EH (cell line): ENCODE measurements around the gene DOK5.
"Not testable (repeated sequence)": the region's sequence is repeated elsewhere in the genome, so short reads cannot be mapped to it uniquely, and the experiment has no call there.

Experiments used
- DNase-seq: peaks from one replicate; pipeline ENCODE4 v3.0.0-alpha.2; 2015; ENCODE audit warnings: low read depth

The DOK5 gene

DNA sequence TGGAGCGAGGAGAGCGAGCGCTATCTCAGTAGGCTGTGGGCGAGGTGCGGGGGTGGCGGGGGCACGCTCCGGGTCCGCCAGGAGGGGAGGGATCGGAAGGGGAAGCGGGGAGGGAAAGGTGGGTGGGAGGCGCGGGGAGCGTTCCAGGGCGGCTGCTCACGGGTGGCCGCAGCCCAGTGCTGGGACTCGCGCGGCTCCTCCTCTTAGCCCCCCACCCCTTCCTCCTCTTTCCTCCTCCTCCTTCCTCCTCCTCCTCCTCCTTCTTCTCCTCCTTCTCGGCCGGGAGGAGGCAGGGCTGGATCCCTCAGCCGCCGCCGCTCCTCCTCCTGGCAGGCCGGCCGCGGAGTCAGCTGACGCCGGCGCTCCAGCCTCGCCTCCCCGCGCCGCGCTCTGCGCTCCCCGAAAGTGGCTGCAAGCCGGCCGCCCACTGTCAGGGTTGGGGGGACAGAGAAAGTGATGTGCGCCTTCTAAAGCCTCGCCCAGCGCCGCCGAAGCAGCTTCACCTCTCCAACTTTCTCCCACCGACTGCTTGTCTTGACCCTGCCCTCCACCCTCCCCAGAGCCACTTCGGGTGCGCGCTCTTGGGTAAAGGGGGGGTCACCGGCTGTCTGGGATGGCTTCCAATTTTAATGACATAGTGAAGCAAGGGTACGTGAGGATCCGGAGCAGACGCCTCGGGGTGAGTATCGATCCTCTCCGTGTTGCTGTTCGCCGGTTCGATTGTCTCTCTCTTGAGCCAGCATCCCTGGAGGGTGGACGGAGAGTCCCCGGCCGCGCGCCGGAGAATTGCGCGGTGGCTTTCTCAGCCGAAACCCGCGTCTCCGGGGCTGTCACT, at the start of gene DOK5:
TSS of gene DOK5 (plus strand) at position 260 of the 835 bp plus-strand sequence. CDS start at position 614, 354 bp downstream.
- no peak for DNase-seq

DNA sequence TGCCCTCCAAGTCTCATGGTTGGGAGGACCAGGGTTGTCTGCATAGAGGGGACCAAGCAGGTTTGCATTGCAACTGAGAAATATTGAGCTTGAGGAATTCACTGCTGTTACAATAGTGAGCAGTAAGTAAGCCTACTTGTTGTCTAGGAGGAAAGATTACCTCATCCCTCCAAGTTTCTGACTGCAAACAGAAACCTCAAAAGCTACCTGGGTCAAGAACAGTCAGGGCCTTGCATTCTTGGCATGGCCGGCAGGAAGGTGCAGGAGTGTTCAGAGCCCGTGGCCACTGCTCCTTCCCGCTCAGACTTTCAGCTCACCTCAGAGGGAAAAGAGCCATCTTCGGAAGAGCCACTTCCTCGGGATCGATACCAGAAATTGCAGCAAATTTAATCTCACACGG, 46.0 kb upstream of the DOK5 start:
- no peak for DNase-seq

DNA sequence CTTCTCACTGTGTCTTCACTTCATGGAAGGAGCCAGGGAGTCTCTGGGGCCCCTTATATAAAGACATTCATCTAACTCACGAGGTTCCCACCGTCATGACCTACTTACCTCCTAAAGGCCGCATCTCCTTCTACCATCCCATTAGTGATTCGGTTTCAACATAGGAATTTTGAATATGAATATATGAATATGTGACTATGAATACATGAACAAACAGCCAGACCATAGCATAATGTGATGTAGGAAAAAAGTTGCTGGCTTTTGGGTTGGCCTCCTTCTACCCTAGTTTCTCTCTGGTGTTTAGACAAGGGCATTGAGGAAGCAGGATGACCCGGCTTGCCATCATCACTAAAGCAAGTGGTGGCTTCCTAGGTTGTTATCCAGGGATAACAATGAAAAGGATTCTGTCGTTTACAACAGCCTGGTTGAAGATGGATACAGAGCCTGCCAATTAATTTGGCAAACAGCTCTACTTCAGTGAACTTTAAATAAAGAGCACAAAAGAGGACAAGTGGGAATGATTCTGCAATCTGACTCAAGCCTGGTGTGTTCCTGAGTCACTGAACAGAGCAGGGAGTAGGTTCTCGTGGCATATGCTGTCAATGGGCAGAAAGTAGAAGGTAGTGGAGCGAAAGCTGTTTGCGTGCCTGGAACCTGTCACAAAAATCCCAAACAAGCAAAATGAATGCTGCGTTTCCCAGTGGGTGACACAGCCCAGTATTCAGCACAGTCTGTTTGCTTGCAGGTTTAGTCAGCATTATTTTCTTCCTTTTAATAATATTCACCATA, 44.0 kb upstream of the DOK5 start:
- DNase-seq, result no peak

DNA sequence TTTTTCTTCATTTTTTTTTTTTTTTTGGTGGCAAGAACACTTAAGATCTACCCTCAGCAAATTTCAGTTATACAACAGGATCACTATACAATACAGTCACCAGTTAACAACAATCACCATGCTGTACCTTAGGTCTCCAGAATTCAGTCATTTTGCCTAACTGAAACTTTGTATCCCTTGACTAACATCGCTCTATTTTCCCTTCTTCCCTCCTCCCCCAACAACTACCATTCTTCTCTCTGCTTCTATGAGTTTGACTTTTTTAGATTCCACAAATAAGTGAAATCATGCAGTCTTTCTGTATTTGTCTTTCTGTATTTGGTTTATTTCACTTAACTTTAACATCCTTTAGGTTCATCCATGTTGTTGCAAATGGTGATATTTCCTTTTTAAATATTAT, 42.4 kb upstream of the DOK5 start:
- DNase-seq, result no peak

DNA sequence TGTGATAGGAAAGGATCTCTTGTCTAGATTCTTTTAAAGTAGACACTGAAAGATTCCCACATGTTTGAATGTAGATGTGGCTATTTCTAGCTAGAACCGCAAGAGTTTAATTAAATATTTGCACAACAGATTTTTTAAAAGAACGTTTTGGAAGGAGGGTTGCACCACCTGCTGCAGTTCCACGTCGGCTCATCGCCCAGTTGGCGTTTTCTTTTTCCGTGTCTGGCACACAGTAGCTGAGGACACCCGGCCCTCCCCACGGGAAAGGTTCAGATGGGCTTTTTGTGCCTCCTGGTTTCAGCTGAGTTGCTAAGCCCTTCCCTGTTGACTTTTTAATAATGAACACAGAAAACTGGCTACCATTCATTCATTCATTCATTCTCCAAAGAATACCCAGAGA, 41.8 kb upstream of the DOK5 start:
- no peak for DNase-seq

DNA sequence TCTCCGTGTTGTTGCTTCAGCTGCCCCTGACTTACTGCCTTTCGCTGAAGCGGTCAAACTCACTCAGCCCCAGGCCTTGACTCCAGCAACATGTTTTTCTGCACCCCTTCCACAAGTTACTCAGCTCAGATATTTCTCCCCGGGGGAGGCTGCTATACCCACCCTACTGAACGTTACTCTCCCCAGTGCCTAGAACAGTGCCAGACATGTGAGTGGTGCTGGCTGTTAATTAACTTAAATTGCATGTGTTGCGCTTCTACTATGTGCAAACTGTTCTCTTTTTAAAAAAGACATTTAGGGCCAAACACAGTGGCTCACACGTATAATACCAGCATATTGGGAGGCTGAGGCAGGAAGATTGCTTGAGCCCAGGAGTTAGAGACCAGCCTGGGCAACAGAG, 41.2 kb upstream of the DOK5 start:
- no peak for DNase-seq

DNA sequence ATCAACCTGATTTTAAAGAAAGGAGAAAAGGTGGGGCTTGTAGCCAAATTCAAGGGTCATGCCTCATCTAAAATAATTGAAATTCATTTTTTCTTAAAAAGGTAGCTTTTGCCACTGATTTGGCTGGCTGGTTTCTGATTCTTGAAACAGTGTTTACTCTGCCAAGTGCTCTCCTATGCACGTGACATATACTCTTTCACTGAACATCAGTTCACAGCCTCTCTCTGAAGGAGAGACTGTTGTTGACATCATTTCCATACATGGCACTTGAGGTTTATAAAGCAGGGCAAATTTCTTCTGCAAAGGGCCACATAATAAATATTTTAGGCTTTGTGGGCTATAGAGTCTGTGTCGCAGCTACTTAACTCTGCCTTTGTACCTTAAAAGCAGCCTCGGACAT, 40.4 kb upstream of the DOK5 start:
- DNase-seq, result no peak

DNA sequence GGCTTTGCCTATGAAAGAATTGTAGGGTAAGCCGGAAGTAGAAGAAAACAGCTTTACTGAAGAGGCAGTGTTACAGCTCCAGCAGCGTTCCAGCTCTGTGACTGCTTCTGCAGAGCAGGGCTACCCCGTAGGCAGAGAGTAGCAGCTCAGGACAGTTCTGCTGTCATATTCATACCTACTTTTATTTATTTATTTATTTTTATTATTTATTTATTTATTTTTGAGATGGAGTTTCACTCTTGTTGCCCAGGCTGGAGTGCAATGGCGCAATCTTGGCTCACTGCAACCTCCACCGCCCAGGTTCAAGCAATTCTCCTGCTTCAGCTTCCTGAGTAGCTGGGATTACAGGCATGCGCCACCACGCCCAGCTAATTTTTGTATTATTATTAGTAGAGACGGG, 39.0 kb upstream of the DOK5 start:
- not testable (repeated sequence) for DNase-seq

DNA sequence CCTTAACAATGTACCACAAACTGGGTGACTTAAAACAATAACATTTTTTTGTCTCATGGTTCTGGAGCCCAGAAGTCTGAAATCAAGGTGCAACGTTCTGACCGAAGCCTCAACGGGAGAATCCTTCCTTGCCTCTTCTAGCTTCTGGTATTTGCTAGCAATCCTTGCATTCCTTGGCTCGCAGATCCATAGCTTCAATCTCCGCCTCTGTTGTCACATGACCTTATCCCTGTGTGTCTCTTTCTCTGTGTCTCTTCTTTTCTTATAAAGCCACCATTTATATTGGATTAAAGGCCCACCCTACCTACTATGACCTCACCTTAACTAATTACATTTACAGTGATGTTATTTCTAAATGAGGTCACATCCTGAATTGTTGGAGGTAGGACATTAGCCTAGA, 37.2 kb upstream of the DOK5 start:
- DNase-seq, result no peak

DNA sequence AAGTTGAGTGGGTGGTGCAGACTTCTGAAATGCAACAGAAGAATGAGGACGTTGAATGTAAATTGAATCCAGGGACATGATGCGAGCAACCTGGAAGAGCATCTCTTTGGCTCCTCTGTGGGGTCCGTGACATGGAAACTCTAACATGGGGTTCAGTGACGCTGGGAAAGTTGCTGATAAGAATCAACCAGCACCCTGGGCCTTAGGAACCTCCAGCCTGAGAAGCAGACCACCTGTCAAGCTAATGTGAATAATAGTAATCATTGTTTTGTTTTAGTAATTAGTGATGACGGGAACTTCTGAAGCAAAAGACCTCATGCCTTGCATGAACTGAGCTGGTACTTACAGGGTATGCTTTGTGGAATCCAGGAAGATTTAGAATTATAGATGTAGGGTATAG, 25.2 kb upstream of the DOK5 start:
- DNase-seq, result no peak

DNA sequence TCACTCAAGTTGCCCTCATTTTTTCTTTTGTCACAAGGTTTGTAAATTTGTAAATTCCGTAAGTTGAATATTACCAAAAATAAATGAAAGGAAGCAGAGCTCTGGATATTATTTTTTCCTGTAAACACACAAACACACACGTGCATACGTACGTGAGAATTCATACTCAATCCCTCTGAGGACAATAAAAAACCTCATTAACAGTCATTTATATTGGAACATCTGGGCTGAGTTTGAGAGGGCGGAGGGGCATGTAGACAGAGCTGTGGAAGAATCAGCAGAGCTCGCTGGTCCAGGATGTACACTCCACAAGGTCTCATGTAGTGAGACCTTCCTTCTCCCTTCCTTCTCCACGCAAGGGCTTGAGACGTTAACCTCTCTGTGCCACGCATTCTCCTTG, 24.2 kb upstream of the DOK5 start:
- no peak for DNase-seq

DNA sequence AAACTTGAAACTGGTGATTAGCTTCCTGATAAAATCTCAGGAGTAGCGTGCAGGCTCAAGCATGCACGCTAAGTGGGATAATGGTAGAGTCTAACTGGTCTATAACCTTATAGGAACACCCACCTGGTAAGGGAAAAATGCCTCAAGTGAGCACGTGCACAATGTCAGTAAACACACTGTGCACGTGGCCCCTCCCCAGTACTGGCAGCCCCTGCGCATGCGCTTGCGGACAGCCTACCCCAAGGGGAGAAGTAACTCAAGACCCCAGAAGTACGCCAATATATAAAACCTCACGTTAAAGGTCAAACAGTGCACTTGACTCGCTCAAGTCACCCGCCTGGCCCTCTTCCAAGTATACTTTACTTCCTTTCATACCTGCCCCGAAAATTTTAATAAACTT, 23.1 kb upstream of the DOK5 start:
- no peak for DNase-seq

DNA sequence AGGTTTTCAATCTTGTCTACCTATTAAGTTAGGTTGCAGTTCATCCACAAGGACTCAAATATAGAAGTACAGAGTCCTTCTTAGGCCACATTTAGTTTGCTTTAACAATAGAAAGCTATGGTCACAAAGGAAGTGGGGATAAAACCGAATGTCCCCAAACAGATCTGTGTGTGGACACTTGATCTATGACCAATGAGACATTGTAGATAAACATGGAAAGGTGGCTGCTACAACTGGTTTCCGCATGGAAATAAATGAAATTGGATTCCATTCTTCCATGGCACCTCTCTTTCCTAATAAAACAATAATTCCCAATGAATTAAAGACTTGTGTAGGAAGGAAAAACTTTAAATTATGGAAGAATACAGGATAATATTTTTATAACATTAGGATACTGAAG, 20.4 kb upstream of the DOK5 start:
- DNase-seq, result no peak

DNA sequence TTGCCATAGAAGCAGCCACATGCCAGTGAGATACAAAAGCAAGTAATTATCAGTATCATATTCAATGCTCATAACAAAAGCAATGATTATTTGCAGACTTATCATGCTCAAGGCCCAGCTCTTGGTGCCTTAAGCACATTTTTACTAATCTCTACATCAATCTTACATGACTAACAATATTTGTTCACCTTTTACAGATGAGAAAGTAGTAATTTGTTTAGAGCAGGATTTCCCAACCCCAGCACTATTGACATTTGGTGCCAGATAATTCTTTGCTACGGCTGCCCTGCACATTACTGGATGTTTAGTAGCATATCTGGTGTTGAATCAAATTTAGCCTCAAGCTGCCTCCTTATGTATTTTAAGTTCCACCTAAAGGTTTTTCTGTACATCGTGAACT, 19.0 kb upstream of the DOK5 start:
- no peak for DNase-seq

DNA sequence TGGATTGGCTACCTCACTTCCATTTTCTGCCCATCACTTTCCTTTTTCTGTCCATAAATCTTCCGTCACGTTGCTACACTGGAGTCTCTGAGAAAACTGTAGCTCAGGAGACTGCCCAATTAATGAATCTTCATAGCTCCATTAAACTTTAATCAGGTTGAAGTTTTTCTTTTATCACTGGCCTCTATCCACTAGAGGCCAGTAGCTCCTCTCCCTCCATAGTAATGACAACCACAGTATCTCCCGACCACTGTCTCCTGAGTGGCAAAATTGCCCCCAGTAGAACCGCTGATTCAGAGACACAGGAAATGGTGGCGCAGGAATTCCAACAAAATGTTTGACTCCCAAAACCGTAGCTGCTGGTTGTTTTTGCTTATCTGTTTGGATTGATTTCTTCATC, 18.4 kb upstream of the DOK5 start:
- DNase-seq, result no peak

DNA sequence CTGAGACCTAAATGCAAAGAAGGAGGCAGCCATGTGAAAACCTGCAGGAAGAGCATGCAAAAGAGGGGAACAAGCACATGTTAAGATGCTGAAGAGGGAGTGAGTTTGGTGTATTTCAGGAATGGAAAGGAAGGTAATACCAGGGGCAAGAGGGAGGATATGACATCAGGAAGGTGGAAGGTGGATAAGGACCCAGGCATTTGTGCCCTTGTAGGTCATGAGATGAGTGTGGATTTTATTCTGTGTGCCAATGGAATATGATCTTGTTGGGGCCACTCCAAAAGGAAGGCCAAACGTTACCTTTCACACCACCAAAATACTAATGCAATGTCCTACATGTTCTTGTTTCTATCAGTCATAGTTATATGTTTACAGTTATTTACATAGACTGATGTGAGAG, 17.2 kb upstream of the DOK5 start:
- DNase-seq, result no peak

DNA sequence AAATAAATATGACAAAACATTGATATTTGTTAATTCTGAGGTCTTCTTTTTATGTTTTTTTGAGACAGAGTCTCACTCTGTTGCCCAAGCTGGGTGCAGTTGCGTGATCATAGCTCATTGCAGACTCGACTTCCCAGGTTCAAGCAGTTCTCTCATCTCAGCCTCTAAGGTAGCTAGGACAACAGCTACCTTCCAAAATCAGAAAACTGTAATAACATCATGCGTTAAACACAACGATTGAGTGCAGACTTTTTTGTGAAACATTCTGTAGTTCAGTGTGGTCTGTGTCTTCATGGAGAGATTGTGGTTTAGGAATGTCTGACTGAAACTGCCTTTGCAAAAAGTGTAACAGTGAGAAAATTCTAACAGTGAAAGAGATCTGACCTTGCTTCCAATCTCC, 16.1 kb upstream of the DOK5 start:
- no peak for DNase-seq

DNA sequence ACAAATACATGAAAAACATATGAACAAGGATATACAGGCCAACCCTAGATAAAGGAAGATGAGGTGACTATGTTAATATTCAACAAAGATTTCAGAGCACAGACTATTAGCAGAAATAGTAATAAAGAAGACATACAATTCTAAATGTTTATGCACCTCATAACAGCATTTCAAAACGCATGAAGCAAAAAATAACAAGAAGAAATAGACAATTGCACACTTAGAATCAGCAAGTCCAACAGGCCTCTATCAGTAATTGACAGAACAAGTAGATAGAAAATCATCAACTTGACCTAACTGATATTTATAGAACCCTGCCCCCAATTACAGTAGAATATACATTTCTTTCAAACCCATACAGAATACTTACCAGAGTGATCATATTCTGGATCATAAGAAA, 11.4 kb upstream of the DOK5 start:
- DNase-seq, result no peak

DNA sequence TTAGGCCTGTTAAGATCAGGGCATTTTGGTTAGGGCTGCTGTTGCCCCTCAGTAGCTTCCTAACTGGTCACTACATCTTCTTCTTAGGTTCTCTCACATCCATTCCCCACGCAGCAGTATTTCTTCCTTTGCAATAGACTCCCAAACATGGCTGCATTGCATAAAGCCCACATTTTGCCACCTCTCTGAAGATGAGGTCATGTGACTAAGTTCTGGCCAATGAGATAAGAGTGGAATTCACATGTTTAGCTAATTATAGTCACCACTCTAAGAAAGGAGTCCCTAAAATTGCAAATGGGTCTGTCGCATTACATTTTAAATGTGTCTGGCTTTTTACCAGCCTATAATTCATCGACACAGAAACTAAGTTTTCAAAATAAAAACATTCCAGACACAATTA, 9.3 kb upstream of the DOK5 start:
- DNase-seq, result no peak

DNA sequence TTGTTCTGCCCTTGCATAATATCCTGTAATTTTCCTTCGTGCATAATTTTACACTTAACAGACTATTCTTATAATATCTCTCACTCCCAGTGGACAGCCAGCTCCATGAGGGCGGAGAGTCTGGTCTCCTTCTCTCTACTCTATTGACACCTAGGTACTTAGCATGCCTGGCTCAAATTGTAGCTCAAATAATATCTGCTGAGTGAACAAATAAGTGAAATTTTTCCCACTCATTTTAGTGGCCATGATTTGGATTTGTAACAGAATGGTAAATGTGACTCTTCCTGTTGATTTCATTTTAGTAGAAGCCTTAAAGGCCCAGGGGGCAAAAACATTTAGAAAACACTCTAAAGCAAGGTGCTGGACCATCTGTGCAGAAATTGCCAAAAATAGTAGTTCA, 7.8 kb upstream of the DOK5 start:
- DNase-seq, result no peak

DNA sequence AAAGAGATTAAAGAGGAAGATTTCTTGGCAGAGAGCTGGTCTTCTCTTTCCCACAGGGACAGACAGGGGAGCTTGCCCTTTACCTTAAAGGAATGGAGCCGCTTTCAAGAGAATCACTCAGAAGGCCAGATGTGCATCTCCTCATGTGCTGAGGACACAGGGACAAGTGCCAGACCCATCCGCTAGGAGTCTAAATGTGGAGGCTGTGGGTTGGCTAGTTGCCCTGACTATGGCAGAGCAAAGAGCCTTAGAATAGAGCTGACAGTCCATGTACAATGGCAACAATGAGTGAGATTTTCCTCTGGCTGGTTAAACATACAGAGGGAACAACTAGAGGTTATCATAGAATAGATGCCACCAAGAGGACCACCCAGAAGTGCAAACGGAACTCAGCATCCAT, 7.3 kb upstream of the DOK5 start:
- no peak for DNase-seq

DNA sequence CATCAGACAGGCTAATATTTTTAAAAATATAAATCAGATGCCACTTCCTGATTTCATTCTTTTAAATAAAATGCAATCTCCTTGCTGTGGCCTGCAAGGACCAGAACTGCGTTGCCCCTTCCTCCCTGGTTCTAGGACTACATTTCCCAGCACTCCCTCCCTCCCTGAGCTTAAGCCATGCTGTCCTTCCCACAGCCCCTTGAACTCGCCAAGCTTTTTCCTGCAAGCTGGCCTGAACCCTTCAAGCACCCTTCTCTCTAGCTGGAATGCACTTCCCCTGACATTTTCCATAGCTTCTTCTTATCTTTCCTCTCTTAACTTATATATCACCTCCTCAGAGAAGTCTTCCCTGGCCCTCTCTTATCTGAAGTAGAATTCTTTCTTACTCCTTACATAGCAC, 6.1 kb upstream of the DOK5 start:
- DNase-seq, result no peak

DNA sequence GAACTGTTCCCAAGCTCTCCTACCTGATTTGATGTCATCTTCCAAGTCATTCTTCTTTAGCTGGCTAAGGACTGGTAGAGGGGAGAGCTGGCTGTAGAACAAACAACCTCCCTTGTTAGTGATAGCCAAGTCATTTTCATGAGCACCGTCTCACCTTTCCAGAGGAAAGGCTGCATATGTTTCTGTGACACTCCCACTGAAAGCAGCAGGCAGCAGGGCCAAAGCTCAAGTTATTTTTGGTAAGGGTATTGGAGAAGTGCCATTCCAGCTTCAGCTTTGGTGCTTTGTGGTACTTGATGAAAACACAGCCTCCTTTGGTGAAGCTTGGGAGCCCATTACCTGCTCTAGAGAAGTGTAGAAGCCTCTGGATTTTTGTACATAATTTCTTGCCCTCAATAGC, 5.4 kb upstream of the DOK5 start:
- no peak for DNase-seq

DNA sequence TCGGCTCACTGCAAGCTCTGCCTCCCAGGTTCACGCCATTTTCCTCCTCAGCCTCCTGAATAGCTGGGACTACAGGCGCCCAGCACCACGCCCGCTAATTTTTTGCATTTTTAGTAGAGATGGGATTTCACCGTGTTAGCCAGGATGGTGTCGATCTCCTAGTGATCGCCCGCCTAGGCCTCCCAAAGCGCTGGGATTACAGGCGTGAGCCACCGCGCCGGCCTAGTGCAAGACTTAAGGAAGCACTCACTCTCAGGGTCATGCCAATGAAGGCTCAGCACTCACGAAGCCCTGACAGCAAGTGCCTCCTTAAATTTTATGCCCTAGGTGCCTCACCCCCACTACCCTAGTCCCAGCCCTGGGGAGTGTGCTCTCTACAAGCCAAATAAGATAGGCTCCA, 4.7 kb upstream of the DOK5 start:
- DNase-seq, result no peak
